NCI-H1694 treated with DMSO at 0.1 percent for 48 hours (cell line): ENCODE results near the gene ARSD.
"Not testable (repeated sequence)": the region's sequence is repeated elsewhere in the genome, so short reads cannot be mapped to it uniquely, and the experiment has no call there.

Source experiments
- DNase-seq: peaks from one replicate; lab custom pipeline; 2025; lab: John Stamatoyannopoulos, UW

Gene ARSD, protein sequence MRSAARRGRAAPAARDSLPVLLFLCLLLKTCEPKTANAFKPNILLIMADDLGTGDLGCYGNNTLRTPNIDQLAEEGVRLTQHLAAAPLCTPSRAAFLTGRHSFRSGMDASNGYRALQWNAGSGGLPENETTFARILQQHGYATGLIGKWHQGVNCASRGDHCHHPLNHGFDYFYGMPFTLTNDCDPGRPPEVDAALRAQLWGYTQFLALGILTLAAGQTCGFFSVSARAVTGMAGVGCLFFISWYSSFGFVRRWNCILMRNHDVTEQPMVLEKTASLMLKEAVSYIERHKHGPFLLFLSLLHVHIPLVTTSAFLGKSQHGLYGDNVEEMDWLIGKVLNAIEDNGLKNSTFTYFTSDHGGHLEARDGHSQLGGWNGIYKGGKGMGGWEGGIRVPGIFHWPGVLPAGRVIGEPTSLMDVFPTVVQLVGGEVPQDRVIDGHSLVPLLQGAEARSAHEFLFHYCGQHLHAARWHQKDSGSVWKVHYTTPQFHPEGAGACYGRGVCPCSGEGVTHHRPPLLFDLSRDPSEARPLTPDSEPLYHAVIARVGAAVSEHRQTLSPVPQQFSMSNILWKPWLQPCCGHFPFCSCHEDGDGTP

DNA sequence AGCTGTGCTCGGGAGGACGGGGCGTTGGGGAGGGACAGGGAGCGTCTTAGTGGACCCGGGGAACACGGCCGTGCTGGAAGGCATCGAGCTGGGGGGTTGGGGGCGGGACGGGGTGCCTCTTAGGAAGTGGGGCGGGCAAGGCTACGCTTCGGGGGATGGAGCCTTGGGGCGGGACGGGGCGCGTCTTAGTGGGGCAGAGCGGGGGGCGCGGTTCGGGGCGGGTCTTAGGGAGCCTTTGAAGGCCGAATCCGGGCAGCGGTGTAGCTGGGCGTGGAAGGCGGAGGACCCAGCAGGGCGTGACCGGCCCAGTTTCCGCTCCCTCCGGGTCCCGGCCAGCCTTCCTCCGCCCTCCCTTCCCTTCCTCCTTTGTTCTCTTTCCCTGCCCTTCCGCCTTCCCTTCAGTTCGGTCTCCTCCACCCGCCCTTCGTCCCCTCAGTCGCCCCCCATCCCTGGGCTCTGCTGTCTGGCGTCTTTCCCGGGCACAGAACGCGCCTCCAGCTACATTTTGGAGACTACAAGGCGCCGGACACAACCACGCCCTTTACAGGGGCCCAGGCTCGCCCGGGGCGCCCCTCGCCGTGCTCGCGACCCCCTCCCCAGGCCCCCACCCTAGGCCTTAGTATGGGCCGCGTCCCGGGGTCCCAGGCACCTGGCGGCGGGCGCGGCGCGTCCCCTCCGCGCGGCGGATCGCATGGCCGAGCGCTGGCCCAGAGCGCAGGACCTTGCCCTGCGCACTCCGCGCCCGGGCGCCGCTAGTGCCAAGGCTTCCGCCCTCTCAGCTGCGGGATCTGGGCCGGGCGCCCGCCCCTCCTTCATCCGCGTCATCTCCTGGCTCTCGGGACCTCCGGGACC is at the start of gene ARSD:
ARSD (minus strand) TSS at position 757 of the 852 bp plus-strand sequence; CDS start at position 693, 64 bp downstream.
- DNase-seq, result no peak

DNA sequence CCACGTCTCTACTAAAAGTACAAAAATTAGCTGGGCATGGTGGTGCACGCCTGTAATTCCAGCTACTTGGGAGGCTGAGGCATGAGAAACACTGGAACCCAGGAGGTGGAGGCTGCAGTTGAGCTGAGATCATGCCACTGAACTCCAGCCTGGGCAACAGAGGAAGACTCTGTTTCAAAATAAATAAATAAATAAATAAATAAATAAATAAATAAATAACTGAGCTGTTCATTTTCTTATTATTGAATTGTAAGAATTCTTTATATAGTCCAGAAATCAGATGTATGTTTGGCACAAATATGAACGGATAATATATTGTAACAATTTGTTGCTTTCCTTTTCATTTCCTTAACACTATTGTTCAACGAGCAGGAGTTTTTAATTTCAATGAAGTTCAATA is 49.5 kb upstream of the ARSD start:
- not testable (repeated sequence) for DNase-seq

DNA sequence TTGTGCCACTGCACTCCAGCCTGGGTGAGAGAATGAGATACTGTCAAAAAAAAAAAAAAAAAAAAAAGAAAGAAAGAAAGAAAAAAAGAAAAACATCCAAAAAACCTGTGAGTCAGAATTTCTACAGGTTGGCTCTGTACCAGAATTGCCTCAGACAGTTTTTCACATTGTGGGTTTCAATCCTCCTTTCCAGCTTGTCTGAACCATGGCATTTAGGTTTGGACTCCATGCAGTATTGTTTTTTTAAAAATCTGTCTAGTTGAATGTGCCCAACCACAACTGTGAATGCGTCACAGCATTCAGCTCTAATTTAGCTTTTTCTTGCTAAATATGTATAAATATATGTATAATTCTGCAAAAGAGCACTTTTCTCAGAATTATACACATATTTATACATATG is 45.8 kb upstream of the ARSD start:
- DNase-seq, result no peak

DNA sequence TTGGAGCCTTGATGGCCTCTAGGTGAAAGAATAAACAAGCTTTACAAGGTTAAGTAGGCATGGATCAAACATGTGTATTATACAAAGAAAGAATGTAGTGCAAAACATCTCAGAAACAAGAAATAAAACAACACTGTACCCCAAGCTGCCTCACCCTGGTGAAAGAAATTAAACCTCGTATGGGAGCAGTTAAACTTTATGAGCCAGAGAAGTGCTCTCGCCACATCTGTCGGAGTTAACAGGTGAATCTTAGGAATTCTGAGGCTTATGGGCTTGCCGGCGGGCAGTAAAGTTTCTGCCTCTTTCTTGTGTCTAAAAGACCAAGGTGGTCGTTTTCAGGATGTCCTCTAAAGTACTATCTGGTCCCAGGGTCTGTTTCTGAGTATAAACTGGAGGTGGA is 43.3 kb upstream of the ARSD start:
- DNase-seq, result no peak

DNA sequence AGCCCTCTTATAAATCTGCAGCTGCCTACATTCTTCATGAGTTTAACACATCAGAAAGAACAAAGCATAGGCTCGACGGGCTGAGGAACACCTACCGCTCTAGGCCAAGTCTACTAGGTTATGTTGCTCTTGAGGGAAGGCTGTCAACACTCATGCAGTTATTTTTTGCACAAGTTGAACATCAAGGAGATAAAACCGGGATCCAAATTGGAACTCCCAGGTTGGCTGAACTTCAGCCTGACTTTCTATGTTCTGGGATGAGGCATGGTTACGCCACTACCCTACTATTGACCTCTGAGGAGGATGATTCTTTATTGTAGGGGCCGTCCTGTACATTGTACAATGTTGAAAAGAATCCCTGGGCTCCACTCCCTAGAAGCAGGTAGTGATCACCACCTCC is 39.9 kb upstream of the ARSD start:
- DNase-seq, result no peak

DNA sequence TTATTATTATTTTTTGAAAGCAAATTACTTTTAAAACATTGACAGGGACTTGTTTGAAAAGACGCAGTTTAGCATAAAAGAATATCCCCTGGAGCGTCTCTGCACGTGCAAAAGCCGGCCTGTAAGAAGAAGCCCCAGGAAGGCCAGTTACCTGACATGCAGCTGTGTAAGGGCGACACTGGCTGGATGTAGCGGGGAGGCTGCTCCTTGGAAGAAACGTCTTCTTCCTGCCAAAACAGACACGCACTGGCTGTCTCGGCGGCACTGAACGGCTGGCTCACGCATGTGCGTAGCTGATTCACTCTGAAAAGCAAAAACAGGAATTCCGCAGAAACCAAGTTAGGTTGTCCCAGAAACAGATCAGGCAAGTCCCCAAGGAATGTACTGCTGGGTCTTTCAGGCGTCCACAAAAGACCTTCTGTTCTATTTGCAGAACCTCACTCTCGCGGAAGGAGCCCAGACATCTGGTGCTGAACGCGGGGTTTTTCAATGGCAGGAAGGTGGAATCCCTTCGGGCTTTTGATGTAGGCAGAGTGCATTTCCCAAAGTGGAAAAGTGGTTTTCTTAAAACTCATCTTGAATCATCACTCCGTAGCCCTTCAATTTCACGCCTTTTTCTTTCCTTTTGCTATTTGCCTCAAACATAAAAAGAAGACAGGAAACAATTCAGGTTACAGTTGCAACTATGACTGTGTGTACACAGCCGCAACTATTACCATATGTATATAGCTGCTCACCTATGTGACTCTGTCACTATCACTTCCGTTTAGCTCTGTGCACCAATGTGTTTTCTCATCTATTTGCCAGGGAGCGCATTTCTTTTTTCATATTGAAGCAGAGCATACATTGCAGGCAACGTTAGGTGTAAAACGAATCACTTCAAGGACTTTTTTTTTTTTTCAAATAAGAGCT is 39.1 kb upstream of the ARSD start:
- DNase-seq, result no peak

DNA sequence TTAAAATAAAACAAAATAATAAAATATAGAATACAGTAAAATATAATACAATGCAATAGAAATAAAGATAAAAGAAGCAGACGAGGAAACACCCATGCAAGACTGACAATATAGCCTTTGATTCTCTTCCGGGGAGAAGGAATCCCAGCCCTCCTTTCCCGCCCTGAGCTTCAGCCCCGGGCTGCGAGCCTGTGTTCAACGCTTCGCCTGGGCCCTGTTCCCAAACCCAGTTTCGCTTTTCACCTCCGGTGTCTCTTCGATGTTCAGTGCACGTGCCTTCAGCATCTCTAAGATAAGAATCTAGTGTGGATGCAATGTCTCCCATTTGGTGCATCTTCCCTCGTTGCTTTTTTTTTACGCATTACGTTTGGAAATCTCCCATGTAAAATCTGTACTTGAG is 38.4 kb upstream of the ARSD start:
- no peak for DNase-seq

DNA sequence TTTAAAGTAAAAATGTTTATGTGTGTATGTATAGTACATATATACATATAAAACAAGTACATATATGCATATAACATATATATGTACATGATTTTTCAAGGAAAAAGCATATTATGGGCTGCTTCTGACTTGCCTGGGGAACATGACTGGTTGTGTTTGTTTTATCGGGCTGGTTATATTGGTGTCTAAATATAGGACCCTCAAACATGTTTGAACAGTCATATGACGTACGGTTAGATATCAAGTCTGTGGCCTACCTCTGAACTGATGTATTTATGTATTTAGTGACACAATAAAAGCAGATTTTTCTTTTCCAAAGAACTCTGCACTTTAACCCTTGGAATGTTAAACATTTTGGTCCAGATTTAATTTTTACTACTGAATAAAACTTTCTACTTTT is 37.9 kb upstream of the ARSD start:
- DNase-seq, result no peak

DNA sequence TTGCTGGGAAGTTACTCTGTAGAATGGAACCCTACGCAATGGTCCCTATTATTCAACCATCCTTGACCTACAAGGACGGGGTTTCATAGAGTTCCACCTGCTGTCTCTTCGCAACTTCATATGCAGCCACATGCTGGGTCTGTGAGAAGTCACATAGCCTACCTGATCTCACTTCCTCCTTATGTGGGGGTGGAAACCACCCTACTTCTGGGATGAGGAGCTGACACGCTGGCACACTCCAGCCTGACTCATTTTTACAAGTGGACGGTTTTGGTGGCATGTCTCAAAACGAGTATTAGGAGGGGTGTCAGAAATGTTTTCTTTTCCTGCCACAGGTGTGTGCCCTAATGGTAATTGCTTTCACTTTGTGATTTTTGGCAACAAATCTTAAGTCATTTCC is 36.8 kb upstream of the ARSD start:
- no peak for DNase-seq

DNA sequence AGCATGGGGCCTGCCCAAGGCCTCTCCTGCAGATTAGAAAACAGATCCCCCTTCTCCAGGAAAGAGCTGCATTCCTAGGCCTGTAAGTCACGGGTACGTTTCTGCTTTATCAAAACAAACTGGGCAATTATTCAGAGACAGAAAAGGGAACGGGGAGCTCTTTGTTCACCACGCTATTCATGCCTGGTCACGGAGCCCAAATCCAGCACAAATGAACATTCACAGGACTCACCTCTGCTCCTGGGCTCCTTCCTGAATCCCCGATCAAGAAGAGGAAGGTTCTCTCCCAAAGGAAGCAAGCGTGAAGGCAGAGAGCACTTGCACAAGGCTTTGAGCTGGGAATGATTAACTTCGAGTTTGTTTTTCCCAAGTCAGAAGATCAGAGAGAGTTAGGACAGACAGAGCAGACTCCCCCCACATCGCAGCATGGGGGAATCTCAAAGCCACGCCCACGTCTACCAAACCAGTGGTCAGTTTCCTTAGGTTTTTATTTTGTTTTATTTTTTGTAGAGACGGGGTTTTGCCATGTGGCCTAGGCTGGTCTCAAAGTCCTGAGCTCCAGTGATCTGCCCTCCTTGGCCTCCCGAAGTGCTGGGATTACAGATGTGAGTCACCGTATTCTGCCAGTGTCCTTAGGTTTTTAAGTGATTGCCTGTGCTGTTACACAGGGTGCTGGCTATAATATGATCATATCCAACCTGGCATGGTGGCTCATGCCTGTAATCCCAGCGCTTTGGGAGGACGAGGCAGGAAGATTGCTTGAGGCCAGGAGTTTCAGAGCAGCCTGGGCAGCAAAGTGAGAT is 35.1 kb upstream of the ARSD start:
- DNase-seq, result not testable (repeated sequence)

DNA sequence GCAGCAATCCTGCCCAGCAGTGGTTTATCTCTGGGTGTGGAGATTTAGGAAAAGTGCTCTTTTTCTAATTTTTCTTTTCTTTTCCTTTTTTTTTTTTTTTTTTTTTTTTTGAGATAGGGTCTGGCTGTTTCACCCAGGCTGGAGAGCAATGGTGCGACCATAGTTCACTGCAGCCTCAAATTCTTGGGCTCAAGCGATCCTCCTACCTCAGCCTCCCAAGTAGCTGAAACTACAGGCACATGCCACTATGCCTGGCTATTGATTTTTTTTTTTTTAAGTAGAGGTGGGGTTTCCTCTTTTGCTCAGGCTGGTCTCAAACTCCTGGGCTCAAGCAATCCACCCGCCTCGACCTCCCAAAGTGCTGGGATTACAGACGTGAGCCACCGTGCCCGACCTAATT is 34.3 kb upstream of the ARSD start:
- not testable (repeated sequence) for DNase-seq

DNA sequence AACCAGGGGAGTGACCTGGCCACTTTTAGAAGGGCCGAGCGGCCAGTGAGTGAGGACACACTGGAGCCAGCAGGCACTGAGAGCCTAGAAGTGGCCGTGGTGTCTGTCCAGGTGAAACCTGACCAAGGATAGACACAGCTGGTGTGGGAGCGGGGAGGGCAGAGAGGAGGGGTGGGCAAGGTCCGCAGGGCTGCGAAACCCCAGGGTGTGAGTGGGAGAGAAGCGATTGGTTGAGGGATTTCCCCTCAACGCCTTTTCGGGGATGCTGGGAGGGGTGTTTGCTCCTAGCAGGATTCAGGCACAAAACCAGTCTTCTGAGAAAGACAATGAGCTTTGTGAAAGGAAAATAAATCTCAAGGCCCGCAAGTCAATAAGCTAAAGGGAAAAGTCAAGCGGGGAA is 33.2 kb upstream of the ARSD start:
- DNase-seq, result no peak

DNA sequence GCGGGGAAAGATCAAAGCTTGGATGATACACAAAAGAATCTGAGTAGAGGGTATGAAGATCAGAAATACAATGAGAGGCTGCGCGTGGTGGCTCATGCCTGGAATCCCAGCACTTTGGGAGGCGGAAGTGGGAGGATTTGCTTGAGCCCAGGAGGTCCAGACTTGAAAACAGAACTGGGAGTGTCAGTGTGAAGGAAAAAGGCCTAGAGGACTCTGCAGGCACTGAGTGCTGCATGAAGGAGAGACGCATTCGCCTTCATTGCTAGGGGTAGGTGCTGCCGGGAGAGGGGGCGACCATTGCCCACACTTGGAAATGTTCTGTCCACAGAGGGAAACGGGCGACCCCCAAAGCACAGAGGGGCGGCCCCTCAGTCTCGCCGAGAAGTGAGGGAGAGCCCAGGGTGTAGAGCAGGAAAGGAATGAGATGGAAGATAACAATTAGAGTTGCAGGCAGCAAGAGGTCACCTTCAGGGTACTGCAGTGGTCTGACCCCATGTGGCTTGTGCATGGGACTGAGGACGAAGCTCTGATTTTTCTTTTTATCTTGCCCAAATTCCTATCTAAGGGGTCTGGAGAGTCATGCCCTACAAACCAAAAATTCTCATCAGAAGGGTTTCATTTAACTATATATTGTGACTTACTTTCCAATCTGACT is 31.8 kb upstream of the ARSD start:
- no peak for DNase-seq

DNA sequence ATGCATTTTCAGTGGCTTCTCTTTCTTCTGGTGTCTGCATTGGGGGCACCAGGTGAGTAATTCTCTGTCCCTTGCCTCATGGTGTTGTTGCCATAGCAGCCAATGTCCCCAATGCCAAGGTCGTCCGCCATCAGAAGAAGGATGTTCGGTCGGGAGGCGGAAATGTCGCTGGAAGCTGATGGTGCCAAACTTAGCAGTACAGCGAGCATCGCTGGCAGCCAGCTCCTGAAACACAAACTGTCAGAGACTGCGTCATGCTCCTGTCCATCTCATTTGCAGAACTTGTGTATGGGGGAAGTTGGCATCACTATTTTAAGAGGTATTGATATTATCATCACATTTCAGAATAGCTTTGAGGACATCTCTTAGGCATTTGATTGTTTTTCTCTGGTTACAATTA is 29.1 kb upstream of the ARSD start:
- DNase-seq, result no peak

DNA sequence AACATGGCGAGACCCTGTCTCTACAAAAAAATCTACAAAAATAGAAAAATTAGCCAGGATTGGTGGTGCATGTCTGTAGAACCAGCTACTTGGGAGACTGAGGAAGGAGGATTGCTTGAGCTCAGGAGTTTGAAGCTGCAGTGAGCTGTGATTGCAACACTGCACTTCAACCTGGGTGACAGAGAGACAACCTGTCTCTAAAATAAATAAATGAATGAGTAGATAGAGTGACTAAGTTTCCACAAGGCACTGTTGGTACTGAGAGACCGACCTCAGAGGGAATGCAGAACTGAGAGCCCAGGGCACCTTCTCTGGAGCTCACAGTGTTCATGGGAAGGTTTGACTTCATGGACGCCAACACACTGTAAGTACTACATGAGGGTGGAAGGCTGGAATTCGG is 26.7 kb upstream of the ARSD start:
- no peak for DNase-seq

DNA sequence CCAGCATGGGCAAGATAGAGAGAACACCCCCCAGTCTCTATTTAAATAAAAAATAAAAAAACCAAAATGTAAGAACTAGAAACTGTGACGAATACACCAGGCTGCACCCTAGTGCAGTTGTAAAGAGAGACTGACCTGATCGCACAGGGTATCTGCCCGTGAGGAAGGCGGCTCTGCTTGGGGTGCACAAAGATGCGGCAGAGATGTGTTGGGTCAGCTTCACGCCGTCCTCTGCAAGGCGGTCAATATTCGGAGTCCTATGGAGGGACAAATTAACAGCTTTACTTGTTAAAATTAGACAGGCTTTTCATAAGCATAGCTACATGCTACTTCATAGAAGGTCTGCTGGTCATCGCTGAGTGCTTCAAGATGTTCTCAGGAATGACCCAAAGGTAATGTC is 26.1 kb upstream of the ARSD start:
- DNase-seq, result no peak

DNA sequence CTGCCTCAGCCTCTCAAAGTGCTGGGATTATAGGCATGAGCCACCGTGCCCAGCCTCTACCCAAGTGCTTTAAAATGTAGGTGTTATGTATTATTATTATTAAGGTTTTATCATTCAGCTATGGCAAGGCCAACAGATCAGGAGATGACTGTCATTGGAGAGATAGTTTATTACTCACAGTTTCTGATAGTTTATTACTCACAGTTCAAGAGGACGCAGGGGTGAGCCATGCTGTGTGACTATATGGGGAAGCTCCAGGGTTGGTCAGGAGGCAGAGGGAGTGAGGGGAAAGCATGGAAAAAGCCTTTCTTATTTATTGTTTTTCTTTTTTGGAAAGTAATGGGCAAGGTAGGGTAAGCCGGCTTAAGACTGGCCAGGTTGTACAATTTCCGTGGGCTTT is 25.4 kb upstream of the ARSD start:
- DNase-seq, result no peak

DNA sequence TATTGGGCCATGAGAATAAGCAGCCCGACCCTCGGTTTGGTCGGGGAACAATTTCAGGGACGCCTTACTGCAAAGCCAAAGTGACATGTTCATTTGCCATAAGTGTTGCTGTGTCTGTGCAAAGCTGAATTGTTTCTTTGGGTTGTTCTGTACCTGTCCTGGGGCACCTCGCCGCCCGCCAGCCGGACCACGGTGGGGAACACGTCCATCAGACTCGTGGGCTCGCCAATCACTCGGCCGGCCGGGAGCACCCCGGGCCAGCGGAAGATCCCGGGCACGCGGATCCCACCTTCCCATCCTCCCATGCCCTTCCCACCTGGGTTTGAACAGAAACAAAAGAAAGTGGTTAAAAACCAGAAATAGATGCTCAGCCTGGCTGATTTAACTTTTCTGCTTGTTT is 8.8 kb upstream of the ARSD start:
- DNase-seq, result not testable (repeated sequence)

DNA sequence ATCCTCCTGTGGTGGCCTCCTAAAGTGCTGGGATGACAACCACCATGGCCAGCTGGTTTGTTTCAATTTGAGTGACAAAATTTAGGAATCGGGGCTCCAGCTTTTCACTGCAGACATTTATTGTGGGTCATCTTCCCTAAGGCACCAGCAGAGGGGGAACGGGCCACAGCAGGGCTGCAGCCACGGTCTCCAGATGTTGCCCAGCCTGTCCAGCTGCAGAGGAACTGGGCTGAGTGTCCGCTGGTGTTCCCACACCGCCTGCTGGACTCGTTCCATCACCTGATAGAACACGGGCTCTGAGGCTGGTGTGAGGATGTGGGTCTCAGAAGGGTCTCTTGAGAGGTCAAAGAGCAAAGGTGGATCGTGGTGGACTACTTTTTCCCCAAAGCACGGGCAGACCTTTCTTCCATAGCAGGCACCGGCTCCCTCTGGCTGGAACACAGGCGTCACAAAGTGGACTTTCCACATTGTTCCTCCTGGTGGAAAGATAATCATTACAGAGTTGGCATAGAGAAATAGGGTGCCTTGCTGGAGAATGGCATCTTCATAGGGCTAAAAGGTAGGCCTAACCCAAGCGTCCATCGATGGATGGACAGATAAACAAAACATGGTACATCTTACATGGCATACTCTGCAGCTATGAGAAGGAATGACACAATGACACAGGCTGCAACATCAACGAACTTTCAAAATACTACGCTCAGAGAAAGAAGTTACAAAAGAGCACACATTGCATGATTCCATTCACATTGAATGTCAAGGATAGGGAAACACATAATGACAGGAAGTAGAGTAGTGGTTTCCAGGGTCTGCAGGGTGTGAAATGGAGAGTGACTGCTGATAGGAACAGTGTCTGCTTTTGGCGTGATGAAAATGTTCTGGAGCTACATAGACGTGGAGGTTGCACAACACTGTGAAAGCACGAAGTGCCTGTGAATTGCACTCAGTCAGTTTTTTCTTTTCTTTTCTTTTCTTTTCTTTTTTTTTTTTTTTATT is 5.9 kb upstream of the ARSD start:
- DNase-seq, result no peak
